ENCODE measurements around the gene KIF3A.

Gene KIF3A

DNA sequence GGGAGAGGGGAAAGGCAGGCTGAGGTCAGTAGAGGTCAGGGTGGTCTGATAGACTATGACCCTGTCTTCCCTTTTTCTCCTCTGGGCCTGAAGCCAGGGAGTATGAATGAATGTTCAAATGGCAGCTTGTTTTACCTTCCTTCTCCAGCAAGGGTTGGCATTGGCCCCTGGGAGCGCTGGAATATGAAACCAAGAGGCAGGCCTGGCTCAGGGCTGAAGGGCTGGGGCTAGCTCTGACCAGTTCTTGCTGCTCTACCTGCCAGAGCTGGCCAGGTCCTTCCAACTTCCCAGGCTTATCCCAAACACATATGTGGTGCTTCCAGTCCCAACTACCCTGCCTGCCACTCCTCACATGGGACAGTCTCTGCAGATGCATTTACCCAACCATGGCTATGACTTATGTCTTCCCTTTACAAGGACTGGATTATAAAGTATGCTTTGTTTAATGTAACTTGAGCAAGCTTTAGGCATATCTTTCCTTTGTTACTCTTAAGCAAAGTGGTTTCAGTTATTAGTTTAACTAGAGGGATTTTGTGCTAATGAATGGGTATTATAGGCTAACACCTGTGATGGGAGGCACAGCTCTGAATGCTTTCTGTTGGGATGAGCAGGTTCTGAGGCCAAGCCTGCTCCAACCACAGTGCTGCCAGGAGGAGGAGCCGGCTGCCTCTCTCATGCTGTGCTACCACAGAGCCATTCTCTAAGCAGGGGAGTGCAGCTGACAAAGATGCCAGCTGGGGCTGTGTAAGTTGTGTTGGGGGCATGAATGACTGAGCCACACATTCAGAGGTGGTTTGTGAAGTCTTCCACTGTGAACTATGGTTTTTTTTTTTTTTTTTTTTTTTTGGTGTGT lies 16.0 kb upstream of the KIF3A start:
- Histone ChIP-seq H3K27ac (ENCODE audit: low read depth, low read length, severe bottlenecking) (no peak overlapping the region), H3K4me3 (ENCODE audit: extremely low read depth, insufficient read depth, low read length, poor library complexity, severe bottlenecking) (no peak overlapping the region), H3K36me3 (ENCODE audit: control insufficient read depth, insufficient read depth, low read length) (peaks cover 3% of the 10 kb centered on the region), H3K9me3 (ENCODE audit: control insufficient read depth, low read length) (no peaks in the 10 kb centered on the region), H3K4me1 (ENCODE audit: control insufficient read depth, insufficient read depth, low read length, poor library complexity, severe bottlenecking) (no peaks in the 10 kb centered on the region)
- 49 to 62% methylated on average over 2 of the region's 2 CpGs for WGBS, 2 experiments (ENCODE audit: insufficient coverage in 2 of 2)

DNA sequence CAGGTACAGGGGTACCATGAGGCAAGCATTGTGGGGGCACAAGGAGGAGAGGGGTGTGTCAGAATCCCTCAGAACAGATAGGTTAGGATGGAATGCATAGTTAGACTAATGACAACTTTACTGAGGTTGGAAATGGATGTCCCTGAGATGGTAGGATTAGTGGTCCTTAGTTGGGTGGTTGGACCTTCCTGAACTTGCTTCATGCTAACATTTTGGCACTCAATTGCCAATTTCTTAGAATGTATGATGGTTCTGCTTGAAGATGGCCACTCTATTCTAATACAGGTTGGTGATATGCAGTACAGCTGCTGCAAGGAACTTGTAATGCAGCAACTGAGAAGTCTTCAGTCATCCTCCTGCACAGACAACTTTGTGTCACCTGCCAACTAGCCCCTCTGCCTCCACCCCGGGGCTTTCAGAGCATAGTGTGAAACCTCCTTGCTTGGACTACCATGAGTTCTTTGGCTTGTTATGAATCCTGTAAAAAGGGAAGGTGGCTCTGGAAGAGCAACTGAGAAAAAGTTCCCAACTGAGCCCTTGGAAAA lies 15.3 kb upstream of the KIF3A start:
- H3K4me1 ChIP-seq (ENCODE audit: control insufficient read depth, insufficient read depth, low read length, poor library complexity, severe bottlenecking): no peaks in the 10 kb centered on the region
- H3K27ac ChIP-seq (ENCODE audit: low read depth, low read length, severe bottlenecking): no peak overlapping the region
- 100% methylated on average over 1 of the region's 1 CpG; no CpG with 5 or more reads in 1 of the 2 experiments for WGBS, 2 experiments (ENCODE audit: insufficient coverage in 2 of 2)
- H3K4me3 ChIP-seq (ENCODE audit: extremely low read depth, insufficient read depth, low read length, poor library complexity, severe bottlenecking): no peak overlapping the region
- H3K9me3 ChIP-seq (ENCODE audit: control insufficient read depth, low read length): no peaks in the 10 kb centered on the region
- H3K36me3 ChIP-seq (ENCODE audit: control insufficient read depth, insufficient read depth, low read length): no peaks in the 10 kb centered on the region

DNA sequence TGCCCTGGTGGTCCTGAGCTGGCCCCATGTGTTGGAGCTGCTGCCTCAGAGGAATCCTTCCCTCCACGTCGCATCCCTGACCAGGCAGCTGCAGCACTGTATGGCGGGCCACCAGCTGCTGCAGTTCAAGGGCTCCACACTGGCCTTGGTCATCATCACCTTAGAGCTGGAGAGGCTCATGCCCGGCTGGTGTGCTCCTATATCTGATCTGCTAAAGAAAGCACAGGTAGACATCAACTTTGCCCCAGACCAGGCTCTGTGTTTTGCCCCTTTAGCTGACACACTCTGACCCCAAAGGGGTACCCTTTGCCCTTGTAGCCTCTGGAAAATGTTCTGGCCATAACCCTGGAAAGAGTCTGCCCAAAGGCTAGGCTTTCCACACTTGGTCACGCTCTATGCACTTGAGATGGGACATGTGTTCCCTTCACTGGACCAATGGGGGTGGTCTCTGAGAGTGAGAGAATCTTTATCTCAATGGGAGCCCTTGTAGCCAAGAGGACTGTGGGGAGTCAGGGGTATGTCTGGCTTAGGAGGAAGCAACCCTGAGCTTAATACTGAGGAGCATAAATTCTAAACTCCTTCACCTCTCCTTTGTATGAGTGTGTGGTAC lies 14.7 kb upstream of the KIF3A start:
- WGBS, 2 experiments (ENCODE audit: insufficient coverage in 2 of 2): 82 to 95% methylated on average over 4 to 5 of the region's 5 CpGs
- Histone ChIP-seq H3K27ac (ENCODE audit: low read depth, low read length, severe bottlenecking) (no peak overlapping the region), H3K36me3 (ENCODE audit: control insufficient read depth, insufficient read depth, low read length) (no peaks in the 10 kb centered on the region), H3K4me3 (ENCODE audit: extremely low read depth, insufficient read depth, low read length, poor library complexity, severe bottlenecking) (no peak overlapping the region), H3K9me3 (ENCODE audit: control insufficient read depth, low read length) (no peaks in the 10 kb centered on the region), H3K4me1 (ENCODE audit: control insufficient read depth, insufficient read depth, low read length, poor library complexity, severe bottlenecking) (no peaks in the 10 kb centered on the region)

DNA sequence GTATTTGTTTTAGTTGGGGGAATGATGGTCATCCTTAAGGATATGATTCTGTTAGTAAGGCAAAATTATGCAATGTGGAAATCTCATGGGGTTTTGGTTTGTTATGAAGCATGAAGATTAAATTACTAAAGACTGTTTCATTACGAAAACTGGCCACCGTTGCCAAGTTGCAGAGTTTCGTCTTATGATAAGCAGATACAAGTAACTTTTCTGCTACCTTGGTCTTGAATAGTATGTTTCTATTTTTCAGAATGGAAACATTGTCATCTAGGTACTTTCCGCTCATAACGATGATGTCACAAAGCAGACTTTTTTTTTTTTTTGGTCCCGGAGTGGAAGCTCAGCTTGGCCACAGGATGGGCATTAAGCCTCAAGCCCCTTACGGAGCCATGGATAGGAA lies 14.1 kb upstream of the KIF3A start:
- Histone ChIP-seq H3K4me3 (ENCODE audit: extremely low read depth, insufficient read depth, low read length, poor library complexity, severe bottlenecking) (no peak overlapping the region), H3K4me1 (ENCODE audit: control insufficient read depth, insufficient read depth, low read length, poor library complexity, severe bottlenecking) (no peaks in the 10 kb centered on the region), H3K9me3 (ENCODE audit: control insufficient read depth, low read length) (no peaks in the 10 kb centered on the region), H3K27ac (ENCODE audit: low read depth, low read length, severe bottlenecking) (no peak overlapping the region), H3K36me3 (ENCODE audit: control insufficient read depth, insufficient read depth, low read length) (no peaks in the 10 kb centered on the region)
- 89 to 90% methylated on average over 7 of the region's 7 CpGs for WGBS, 2 experiments (ENCODE audit: insufficient coverage in 2 of 2)

DNA sequence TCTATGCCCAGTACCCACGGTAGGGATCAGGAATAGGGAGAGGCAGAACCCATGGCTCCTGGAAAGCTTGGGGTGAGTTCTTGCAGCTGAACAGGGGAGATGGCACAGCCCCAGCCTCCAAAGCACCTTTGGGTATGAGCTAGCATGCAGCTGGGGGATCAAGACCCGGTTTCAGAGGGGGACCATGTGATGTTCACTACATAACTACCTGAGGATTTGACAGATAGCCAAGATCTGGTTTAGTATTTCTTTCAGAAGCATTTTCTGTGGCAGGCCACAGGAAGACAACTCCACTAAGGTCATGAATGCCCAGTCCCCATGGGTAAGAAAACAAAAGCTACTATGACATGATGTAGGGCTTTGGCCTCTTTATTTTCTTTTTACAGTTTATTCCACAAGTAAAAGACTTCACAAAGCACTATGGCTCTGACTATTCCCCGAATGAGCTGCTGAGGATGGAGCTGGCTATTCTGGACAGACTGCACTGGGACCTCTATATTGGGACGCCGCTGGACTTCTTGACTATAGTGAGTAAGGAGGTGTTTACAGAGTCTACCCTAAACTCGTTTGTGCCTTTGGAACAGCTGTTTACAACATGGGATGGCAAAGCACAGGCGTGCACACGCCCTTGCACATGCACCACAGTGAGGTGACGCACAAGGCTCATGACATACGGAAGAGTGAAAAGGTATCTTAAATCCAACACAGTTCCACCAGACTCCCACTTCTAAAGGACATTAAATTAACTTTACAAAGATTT lies 13.3 kb upstream of the KIF3A start:
- H3K27ac ChIP-seq (ENCODE audit: low read depth, low read length, severe bottlenecking): no peak overlapping the region
- 73 to 85% methylated on average over 8 to 10 of the region's 10 CpGs for WGBS, 2 experiments (ENCODE audit: insufficient coverage in 2 of 2)
- H3K36me3 ChIP-seq (ENCODE audit: control insufficient read depth, insufficient read depth, low read length): no peaks in the 10 kb centered on the region
- no peak overlapping the region for H3K4me3 ChIP-seq (ENCODE audit: extremely low read depth, insufficient read depth, low read length, poor library complexity, severe bottlenecking)
- H3K4me1 ChIP-seq (ENCODE audit: control insufficient read depth, insufficient read depth, low read length, poor library complexity, severe bottlenecking): no peaks in the 10 kb centered on the region
- H3K9me3 ChIP-seq (ENCODE audit: control insufficient read depth, low read length): no peaks in the 10 kb centered on the region

DNA sequence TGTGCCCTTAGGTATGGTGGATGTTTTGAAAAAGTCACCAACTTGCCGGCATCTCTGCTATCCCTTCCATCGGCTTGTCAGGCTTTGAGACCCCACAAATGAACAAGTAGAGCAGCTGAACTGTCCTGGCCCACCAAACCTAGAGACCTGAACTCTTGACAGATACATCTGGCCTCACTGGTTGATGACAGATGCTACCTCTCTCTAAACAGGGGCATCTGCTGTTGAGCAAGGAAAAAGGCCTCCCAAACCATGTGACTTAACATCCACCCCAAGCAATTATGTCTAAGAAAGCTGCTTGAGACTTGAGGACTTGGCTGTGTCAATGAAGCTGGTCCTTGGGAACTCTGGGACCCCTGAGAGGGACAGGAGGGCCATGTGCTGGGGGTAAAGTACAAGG lies 12.2 kb upstream of the KIF3A start:
- Histone ChIP-seq H3K4me1 (ENCODE audit: control insufficient read depth, insufficient read depth, low read length, poor library complexity, severe bottlenecking) (no peaks in the 10 kb centered on the region), H3K4me3 (ENCODE audit: extremely low read depth, insufficient read depth, low read length, poor library complexity, severe bottlenecking) (no peak overlapping the region)
- 88 to 100% methylated on average over 1 to 2 of the region's 2 CpGs for WGBS, 2 experiments (ENCODE audit: insufficient coverage in 2 of 2)

DNA sequence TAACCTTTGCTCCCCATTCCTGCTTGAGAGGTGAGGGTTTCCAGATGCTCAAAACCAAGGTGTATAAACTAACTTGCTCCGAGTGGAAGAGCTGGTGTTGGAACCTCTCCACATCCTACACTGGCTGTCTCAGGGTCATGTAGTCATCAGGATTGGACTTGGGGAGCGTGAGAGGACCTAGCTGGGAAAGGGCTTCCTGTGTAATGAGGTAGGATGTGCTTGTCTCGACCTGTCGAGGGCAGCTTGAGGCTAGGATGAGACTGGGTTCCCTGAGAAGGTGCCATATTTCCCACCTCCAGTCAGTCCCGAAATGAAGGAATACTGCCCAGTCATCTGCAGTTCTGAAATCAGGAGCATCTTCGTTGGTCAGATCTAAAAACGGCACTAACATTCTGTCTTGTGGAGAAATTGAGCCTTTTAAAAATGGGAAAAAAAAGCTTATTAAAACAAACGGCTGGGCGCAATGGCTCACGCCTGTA lies 11.2 kb upstream of the KIF3A start:
- Histone ChIP-seq H3K4me3 (ENCODE audit: extremely low read depth, insufficient read depth, low read length, poor library complexity, severe bottlenecking) (no peak overlapping the region), H3K4me1 (ENCODE audit: control insufficient read depth, insufficient read depth, low read length, poor library complexity, severe bottlenecking) (no peaks in the 10 kb centered on the region), H3K27ac (ENCODE audit: low read depth, low read length, severe bottlenecking) (no peak overlapping the region), H3K9me3 (ENCODE audit: control insufficient read depth, low read length) (no peaks in the 10 kb centered on the region), H3K36me3 (ENCODE audit: control insufficient read depth, insufficient read depth, low read length) (no peaks in the 10 kb centered on the region)
- WGBS, 2 experiments (ENCODE audit: insufficient coverage in 2 of 2): 90 to 94% methylated on average over 8 to 9 of the region's 10 CpGs

More for the DNA sequence above, 12.2 kb upstream of the KIF3A start:
- H3K36me3 ChIP-seq (ENCODE audit: control insufficient read depth, insufficient read depth, low read length): no peaks in the 10 kb centered on the region
- H3K9me3 ChIP-seq (ENCODE audit: control insufficient read depth, low read length): no peaks in the 10 kb centered on the region
- no peak overlapping the region for H3K27ac ChIP-seq (ENCODE audit: low read depth, low read length, severe bottlenecking)

DNA sequence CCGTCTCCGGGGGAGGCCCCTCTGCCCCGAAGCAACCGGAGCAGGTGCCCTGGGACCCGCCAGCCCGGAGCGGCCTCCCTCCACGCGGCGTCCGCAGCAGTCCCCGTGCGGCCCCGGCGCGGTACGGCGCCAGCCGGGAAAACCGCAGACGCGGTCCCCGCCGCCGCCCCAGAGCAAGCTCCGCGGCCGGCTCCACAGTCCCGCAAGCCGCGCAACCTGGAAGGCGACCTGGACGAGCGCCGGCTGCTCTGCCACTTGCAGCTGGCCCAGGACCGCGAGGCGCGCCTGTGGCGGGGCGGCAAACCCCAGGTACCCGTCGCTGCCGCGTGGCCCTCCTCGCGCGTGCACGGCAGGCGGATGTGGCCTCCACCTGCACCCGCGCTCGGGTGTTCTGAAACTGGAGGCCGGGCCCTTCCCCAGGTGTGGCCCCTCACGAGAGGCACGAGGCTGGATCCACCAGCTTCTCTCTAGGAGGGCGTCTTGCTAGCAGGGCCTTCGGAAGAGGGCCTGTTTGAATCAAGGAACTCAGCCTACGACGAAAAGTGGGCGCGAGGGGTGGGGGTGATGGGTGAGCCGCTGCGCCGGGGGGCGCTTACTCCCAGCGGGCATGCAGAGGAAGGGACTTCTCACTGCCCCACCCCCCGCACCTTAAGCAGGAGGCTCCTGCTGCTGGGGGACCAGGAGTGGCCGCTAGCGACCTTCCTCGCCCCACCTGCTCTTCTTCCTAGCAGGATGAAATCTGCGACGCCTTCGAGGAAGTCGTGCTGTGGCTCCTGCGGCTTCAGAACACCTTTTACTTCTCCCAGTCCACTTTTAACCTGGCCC lies 10.5 kb upstream of the KIF3A start:
- peak overlapping the region; percentile 31 for H3K4me3 ChIP-seq (ENCODE audit: extremely low read depth, insufficient read depth, low read length, poor library complexity, severe bottlenecking)
- no peak overlapping the region for H3K27ac ChIP-seq (ENCODE audit: low read depth, low read length, severe bottlenecking)
- 14 to 17% methylated on average over 36 to 73 of the region's 76 CpGs for WGBS, 2 experiments (ENCODE audit: insufficient coverage in 2 of 2)
- no peaks in the 10 kb centered on the region for H3K36me3 ChIP-seq (ENCODE audit: control insufficient read depth, insufficient read depth, low read length)
- no peaks in the 10 kb centered on the region for H3K4me1 ChIP-seq (ENCODE audit: control insufficient read depth, insufficient read depth, low read length, poor library complexity, severe bottlenecking)
- H3K9me3 ChIP-seq (ENCODE audit: control insufficient read depth, low read length): no peaks in the 10 kb centered on the region

DNA sequence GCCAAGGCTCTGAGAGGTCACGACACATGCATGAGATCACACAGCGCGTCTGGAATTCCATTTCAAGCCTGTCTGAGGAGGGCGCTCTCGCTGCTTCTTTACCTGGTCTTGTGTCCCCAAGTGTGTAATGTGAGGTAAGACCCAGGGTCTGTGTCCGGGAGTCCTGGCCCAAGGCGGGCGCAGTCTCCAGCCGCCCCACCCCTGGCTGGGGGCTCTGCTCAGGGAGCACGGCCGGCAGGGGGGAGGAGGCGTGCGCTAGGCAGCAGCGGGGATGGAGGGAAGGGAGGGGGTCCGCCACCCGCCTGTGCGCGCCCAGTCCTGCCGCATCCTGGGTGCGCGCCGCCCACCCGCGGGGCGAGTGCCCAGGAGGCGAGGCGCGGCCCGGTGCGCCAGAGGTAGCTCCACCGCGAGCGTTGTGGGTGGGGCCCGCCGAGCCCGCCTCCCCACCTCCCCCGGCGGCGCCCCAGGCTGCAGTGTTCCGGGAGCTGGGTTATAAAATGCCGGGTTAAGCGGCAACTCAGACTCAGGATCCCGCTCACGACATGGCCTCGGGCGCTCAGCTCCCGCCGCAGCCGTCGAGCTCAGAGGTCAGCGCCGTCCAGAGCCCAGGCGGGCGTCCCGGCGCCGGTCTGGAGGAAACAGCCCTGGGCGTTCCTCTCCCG lies 9.7 kb upstream of the KIF3A start, which contains the start of gene CCNI2:
TSS of gene CCNI2 (plus strand) at position 473 of the 662 bp plus-strand sequence. CDS start at position 543, 70 bp downstream.
- 0% methylated on average over 29 to 32 of the region's 59 CpGs for WGBS, 2 experiments (ENCODE audit: insufficient coverage in 2 of 2)
- Histone ChIP-seq H3K27ac (ENCODE audit: low read depth, low read length, severe bottlenecking) (no peak within 1 kb of the TSS), H3K9me3 (ENCODE audit: control insufficient read depth, low read length) (no peaks in the 10 kb centered on the region), H3K4me3 (ENCODE audit: extremely low read depth, insufficient read depth, low read length, poor library complexity, severe bottlenecking) (peak within 1 kb of the TSS; percentile 31), H3K36me3 (ENCODE audit: control insufficient read depth, insufficient read depth, low read length) (no peaks in the 10 kb centered on the region), H3K4me1 (ENCODE audit: control insufficient read depth, insufficient read depth, low read length, poor library complexity, severe bottlenecking) (no peaks in the 10 kb centered on the region)
